Uterus (tissue), 4 donors: ENCODE results near the gene DGKD. TPM values are rescaled to one million over a fixed set of nuclear protein-coding genes. Genes with fewer than 3 reads are reported as not detected.

Experiments used
- DNase-seq, 2 donors: peaks; one replicate each; pipeline ENCODE4 v3.0.0-alpha.2; 2019 to 2020
- H3K27ac ChIP-seq, 2 donors: fragments of 200-600 bp; sonication (generic); 1 replicate in 1 of 2; 2 replicates in 1 of 2; pipeline ENCODE4 v1.5.1; 2016 to 2018
- H3K27me3 ChIP-seq, 2 donors: fragments of 200-600 bp; sonication (generic); one replicate each; pipeline ENCODE4 v1.5.1; 2018 to 2019; ENCODE audit warnings: control low read depth in 1 of 2
- H3K36me3 ChIP-seq, 2 donors: fragments of 200-600 bp; sonication (generic); one replicate each; pipeline ENCODE4 v1.5.1; 2019; ENCODE audit warnings: control low read depth in 1 of 2
- H3K4me1 ChIP-seq, 2 donors: fragments of 200-600 bp; sonication (generic); one replicate each; pipeline ENCODE4 v1.5.1; 2018 to 2019; ENCODE audit warnings: control low read depth in 1 of 2
- H3K4me3 ChIP-seq, 2 donors: fragments of 200-600 bp; sonication (generic); 1 replicate in 1 of 2; 2 replicates in 1 of 2; pipeline ENCODE4 v1.5.1; 2018 to 2019; ENCODE audit warnings: mild to moderate bottlenecking in 1 of 2
- H3K9me3 ChIP-seq, 2 donors: fragments of 200-600 bp; sonication (generic); one replicate each; pipeline ENCODE4 v1.5.1; 2019; ENCODE audit warnings: control low read depth in 1 of 2
- POLR2A ChIP-seq, 2 donors: fragments of 450-650 bp; IDR thresholded peaks; one replicate each; pipeline ENCODE4 v1.6.1; 2016; ENCODE audit warnings: antibody characterized with exemption in 2 of 2, mild to moderate bottlenecking in 1 of 2, moderate library complexity in 1 of 2
- intact Hi-C: fragments of 100-400 bp; cut with DNase I; formaldehyde crosslinking; loops from one replicate; pipeline ENCODE4 v1.15.1; 2023; ENCODE audit warnings: low total_unique reads
- total RNA-seq, 4 donors: library from RNA; depleted of rRNA in 3 of 4; stranded (reverse); fragments of >200 nt in 3 of 4; gene quantifications; one replicate each; pipeline versions ENCODE4 v1.1.0 to v1.2.4, GENCODE V29; 2014 to 2023
- TF ChIP-seq, protein P1 (sequence below), 4 experiments: fragments of 200-600 bp in 2 of 4; fragments of 450-650 bp in 2 of 4; sonication (generic) in 2 of 4; IDR thresholded peaks; one replicate each; pipeline ENCODE4 v1.5.1; 2016 to 2019; ENCODE audit warnings: antibody characterized with exemption in 4 of 4, mild to moderate bottlenecking in 2 of 4, moderate library complexity in 1 of 4
- donor health status: DM: yes; HTN: yes; CAD: no.

DGKD gene
- total RNA-seq, 4 donors from 2014 or later = 5.0 to 46.1 (median 28.0) TPM

GRCh38 chr2:233476651-233477547 is 122.6 kb downstream of the DGKD start:
- Histone ChIP-seq H3K36me3 (no peaks in the 10 kb centered on the region), H3K4me1 (no peaks in the 10 kb centered on the region), H3K4me3 (no peak overlapping the region), H3K27ac (no peak overlapping the region), H3K9me3 (no peaks in the 10 kb centered on the region), H3K27me3 (no peaks in the 10 kb centered on the region)
- DNase-seq = no peak
- intact Hi-C loops = no loop called here
- no peak for TF ChIP-seq POLR2A (IDR thresholded peaks at IDR 0.05)
- TF ChIP-seq, protein P1, sequence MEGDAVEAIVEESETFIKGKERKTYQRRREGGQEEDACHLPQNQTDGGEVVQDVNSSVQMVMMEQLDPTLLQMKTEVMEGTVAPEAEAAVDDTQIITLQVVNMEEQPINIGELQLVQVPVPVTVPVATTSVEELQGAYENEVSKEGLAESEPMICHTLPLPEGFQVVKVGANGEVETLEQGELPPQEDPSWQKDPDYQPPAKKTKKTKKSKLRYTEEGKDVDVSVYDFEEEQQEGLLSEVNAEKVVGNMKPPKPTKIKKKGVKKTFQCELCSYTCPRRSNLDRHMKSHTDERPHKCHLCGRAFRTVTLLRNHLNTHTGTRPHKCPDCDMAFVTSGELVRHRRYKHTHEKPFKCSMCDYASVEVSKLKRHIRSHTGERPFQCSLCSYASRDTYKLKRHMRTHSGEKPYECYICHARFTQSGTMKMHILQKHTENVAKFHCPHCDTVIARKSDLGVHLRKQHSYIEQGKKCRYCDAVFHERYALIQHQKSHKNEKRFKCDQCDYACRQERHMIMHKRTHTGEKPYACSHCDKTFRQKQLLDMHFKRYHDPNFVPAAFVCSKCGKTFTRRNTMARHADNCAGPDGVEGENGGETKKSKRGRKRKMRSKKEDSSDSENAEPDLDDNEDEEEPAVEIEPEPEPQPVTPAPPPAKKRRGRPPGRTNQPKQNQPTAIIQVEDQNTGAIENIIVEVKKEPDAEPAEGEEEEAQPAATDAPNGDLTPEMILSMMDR (IDR thresholded peaks at IDR 0.05) = no peak

GRCh38 chr2:233477548-233478433 is 123.5 kb downstream of the DGKD start:
- Histone ChIP-seq H3K27me3 (no peaks in the 10 kb centered on the region), H3K4me1 (no peaks in the 10 kb centered on the region), H3K4me3 (no peak overlapping the region), H3K36me3 (no peaks in the 10 kb centered on the region), H3K27ac (no peak overlapping the region), H3K9me3 (no peaks in the 10 kb centered on the region)
- DNase-seq = no peak
- no peak for TF ChIP-seq POLR2A (IDR thresholded peaks at IDR 0.05)
- TF ChIP-seq, protein P1 (IDR thresholded peaks at IDR 0.05) = no peak
- intact Hi-C loops = no loop called here

DNA sequence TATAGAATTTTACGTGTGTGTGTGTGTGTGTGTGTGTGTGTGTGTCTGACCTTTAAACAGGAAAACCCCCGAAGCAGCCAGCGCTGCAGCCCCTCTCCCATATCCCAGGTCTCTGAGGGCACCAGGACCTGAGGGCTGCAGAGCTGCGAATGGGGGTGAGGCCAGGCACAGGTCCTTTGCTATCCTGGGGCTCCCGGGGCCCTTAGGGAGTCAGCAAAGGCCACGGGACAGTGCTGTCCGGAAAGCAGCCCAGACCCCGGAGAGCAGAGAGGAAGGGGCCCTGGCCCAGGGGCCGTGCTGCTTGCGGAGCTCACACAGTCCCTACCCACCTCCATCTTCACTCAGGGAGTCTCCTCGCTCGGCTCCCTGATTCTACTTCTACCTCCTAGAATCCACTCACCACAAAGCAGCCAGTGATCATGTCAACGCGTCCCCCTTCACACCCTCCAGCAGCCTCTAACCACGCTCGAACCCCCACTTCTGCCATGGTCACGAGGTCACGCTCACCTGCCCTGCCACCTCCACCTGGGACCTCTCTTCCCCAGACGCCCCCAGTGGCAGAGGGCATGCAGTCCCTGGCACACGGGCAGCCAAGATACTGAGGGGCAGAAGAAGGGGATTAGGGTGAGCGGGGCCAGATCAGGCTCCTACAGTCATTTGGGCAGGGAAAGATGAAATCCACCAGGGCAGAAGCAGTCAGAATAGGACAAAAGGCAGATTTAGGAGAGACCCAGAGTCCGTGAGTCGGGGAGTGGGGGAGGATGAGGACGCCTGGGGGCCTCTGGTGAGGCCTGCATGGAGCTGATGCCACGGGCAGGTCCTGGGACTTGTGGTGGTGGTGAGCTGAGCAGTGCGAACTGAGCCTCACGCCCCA is 125.6 kb downstream of the DGKD start:
- H3K4me1 ChIP-seq = no peaks in the 10 kb centered on the region
- no peaks in the 10 kb centered on the region for H3K27me3 ChIP-seq
- no peak overlapping the region for H3K27ac ChIP-seq
- H3K36me3 ChIP-seq = no peaks in the 10 kb centered on the region
- H3K9me3 ChIP-seq = no peaks in the 10 kb centered on the region
- DNase-seq = no peak
- H3K4me3 ChIP-seq = no peak overlapping the region
- intact Hi-C loops = no loop called here
- no peak for TF ChIP-seq POLR2A (IDR thresholded peaks at IDR 0.05)
- TF ChIP-seq, protein P1 (IDR thresholded peaks at IDR 0.05) = no peak

GRCh38 chr2:233480490-233481202 is 126.4 kb downstream of the DGKD start:
- intact Hi-C loops = no loop called here
- Histone ChIP-seq H3K4me3 (no peak overlapping the region), H3K27me3 (no peaks in the 10 kb centered on the region), H3K4me1 (no peaks in the 10 kb centered on the region), H3K9me3 (no peaks in the 10 kb centered on the region), H3K36me3 (no peaks in the 10 kb centered on the region), H3K27ac (no peak overlapping the region)
- no peak for DNase-seq
- no peak for TF ChIP-seq POLR2A (IDR thresholded peaks at IDR 0.05)
- TF ChIP-seq, protein P1 (IDR thresholded peaks at IDR 0.05) = no peak
